Epithelial cell of prostate (primary cell): ENCODE data around the gene ABCD4.

Experiments
- DNase-seq: peaks from one replicate; pipeline ENCODE4 v3.0.0-alpha.2; 2011; ENCODE audit warnings: low read depth, low spot score
- H3K27ac ChIP-seq: fragments of 450-650 bp; 2 replicates; pipeline ENCODE4 v1.5.1; 2017; ENCODE audit warnings: mild to moderate bottlenecking

The ABCD4 gene

GRCh38 chr14:74261288-74261687 is 41.4 kb downstream of the ABCD4 start:
- H3K27ac ChIP-seq = no peak overlapping the region
- no peak for DNase-seq

GRCh38 chr14:74260525-74261233 is 42.1 kb downstream of the ABCD4 start:
- DNase-seq = no peak
- no peak overlapping the region for H3K27ac ChIP-seq

- no peak overlapping the region for H3K27ac ChIP-seq
Measured at GRCh38 chr14:74259513-74259912, 43.2 kb downstream of the ABCD4 start.

GRCh38 chr14:74258764-74259035 is 44.0 kb downstream of the ABCD4 start:
- no peak for DNase-seq

More at GRCh38 chr14:74259513-74259912, 43.2 kb downstream of the ABCD4 start:
- no peak for DNase-seq

GRCh38 chr14:74257941-74258763 is 44.6 kb downstream of the ABCD4 start:
- no peak overlapping the region for H3K27ac ChIP-seq
- DNase-seq = no peak

More at GRCh38 chr14:74258764-74259035, 44.0 kb downstream of the ABCD4 start:
- H3K27ac ChIP-seq = no peak overlapping the region

- no peak for DNase-seq
Measured at GRCh38 chr14:74257078-74257940, 45.4 kb downstream of the ABCD4 start.

GRCh38 chr14:74255281-74255680 is 47.5 kb downstream of the ABCD4 start:
- no peak overlapping the region for H3K27ac ChIP-seq
- no peak for DNase-seq

More at GRCh38 chr14:74257078-74257940, 45.4 kb downstream of the ABCD4 start:
- H3K27ac ChIP-seq = no peak overlapping the region

- no peak for DNase-seq
- H3K27ac ChIP-seq = no peak overlapping the region
Measured at GRCh38 chr14:74249433-74250375, 53.0 kb downstream of the ABCD4 start.

GRCh38 chr14:74248017-74248416 is 54.7 kb downstream of the ABCD4 start:
- no peak for DNase-seq
- H3K27ac ChIP-seq = no peak overlapping the region

GRCh38 chr14:74246542-74246941 is 56.2 kb downstream of the ABCD4 start:
- H3K27ac ChIP-seq = no peak overlapping the region
- DNase-seq = no peak

GRCh38 chr14:74245292-74245691 is 57.4 kb downstream of the ABCD4 start:
- H3K27ac ChIP-seq = no peak overlapping the region
- DNase-seq = no peak

GRCh38 chr14:74244115-74244514 is 58.6 kb downstream of the ABCD4 start:
- DNase-seq = no peak
- H3K27ac ChIP-seq = no peak overlapping the region

- DNase-seq = no peak
- no peak overlapping the region for H3K27ac ChIP-seq
Measured at GRCh38 chr14:74243051-74243450, 59.7 kb downstream of the ABCD4 start.

- no peak for DNase-seq
Measured at GRCh38 chr14:74242780-74243042, 60.0 kb downstream of the ABCD4 start.

GRCh38 chr14:74242021-74242779 is 60.5 kb downstream of the ABCD4 start:
- no peak for DNase-seq
- H3K27ac ChIP-seq = no peak overlapping the region

More at GRCh38 chr14:74242780-74243042, 60.0 kb downstream of the ABCD4 start:
- H3K27ac ChIP-seq = no peak overlapping the region

- no peak for DNase-seq
- no peak overlapping the region for H3K27ac ChIP-seq
Measured at GRCh38 chr14:74241652-74242017, 61.1 kb downstream of the ABCD4 start.

GRCh38 chr14:74240794-74241651 is 61.7 kb downstream of the ABCD4 start:
- DNase-seq = no peak
- H3K27ac ChIP-seq = no peak overlapping the region
